Dedifferentiated amniotic fluid mesenchymal stem cell (primary cell): ENCODE results near the gene PIK3AP1.

ENCODE experiments used
- DNase-seq: peaks from one replicate; pipeline ENCODE4 v3.0.0-alpha.2; 2016; ENCODE audit errors: extremely low spot score

Gene PIK3AP1

DNA sequence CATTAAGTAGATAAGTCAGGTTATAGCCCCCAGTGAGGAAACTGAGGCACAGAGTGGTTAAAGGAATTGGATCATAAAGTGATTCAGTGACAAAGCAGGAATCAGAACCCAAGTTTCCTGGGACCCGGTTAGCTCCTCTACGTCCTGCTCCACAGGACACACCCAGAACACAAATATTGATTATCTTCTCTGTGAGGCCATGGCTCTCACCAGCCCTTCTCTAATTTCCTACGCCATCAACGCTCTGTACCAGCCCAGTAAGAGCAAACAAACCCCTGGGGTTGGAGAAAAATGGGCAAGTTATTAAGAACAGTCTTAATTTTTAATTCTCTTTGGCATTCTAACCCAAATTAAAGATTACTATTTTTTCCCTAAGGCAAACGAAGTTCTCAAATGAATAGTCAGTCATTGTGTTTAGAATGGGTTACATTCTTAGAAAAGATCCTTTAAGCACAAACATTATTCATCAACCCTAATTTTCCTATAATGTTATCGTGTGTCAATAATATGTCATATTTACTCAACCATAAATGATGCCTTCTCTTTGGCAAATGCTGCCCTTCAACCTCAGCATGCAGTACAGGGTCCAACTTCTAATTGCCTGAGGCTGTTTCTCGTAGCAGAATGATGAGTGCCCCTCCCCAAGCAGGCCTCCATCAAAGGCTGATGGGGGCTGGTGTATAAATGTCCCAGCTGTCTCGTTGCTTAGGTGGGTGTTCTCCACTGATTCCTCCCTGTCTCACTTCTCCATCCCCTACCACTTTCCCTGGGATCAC lies 108.1 kb downstream of the PIK3AP1 start:
- no peak for DNase-seq

DNA sequence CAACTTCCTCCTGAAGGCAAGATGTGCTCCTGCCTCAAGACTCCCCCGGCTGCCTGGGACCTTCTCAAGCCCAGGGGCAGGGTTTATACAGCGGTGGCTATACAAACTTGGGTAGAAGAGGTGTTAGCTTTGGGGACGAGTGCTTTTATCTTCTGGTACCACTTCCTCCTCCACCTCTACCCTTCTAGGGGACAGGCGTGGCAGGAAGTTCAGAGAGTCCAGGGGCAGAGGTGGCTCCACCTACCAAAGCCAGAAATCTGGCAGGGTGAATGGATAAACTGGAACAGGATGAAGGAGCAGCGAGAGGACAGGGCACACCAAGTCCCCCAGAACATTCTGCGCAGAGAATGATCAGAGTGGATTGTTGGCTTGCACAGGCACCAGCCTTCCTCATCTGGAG lies 109.5 kb downstream of the PIK3AP1 start:
- DNase-seq, result no peak

DNA sequence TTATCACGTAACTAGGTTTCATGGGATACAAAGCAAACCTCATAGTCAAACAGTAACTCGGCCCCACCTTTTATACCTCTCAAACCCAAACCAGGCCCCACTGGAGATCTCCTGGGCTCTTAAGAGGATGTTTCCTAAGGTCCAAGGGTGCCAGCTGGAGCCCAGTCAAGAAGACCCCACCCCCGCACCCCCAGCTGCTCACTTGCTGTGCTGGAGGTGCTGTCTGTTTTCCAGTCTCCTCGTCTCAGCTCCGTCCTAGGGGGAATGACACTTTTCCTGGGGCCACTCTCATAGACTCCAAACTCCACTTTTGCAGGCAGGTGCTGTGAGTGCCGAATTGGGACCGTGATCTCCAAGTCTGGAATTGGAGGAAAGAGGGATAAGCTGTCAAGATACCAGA lies 110.8 kb downstream of the PIK3AP1 start:
- no peak for DNase-seq

DNA sequence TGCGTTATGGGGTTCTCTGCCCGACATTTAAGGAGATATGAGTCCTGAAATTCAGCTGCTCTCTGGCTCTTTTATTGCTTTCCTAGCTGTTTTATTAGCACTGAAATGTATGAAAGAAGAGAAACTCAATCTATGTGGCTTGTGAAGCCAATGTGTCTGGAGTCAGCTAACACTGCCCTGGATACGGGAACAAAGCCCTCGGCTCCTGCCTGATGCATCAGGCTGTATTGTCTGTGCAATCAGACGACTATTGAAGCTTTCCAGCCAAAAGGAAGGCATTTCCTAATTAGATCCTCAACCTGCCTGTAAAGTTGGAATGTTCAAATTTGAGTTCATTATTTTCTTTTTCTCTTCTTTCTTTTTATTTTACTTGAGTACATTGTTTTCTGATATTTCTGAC lies 111.5 kb downstream of the PIK3AP1 start:
- no peak for DNase-seq

DNA sequence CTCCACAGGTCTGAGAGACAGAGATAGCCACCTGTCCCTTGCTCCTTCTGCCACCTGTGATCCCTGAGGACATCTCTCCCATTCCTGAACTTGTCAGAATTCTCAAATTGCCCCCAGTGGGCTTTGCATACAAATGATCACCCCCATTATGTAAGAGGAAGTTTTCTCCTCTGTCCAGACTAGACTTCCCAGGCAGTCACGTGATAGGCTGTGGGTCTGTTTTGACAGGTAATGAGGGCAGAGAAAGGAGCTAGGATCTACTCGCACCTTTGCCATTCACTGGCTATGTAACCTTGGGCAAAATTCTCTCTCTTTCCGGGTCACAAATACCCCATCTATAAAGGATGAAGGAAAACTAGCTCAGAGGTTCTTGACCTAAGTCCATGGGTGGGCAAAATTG lies 112.1 kb downstream of the PIK3AP1 start:
- DNase-seq, result no peak

DNA sequence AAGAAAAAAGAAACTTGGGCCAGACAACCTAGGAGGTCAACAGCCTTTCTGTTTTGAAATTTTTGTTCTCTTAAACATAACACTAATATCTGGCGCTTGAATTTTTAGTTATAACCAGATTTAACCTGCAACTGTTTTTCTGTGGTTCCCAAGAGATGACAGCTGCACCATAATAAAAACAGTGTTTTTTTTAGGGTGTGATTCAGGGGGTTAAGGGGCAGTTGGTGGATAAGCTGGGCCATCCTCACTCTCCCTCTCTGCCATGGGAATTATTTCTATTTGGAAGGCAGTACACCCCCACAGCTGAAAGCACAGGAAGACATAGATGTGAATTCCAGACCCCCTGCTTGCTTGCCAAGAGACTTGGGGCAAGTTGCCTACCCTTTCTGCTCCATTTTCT lies 113.4 kb downstream of the PIK3AP1 start:
- no peak for DNase-seq

DNA sequence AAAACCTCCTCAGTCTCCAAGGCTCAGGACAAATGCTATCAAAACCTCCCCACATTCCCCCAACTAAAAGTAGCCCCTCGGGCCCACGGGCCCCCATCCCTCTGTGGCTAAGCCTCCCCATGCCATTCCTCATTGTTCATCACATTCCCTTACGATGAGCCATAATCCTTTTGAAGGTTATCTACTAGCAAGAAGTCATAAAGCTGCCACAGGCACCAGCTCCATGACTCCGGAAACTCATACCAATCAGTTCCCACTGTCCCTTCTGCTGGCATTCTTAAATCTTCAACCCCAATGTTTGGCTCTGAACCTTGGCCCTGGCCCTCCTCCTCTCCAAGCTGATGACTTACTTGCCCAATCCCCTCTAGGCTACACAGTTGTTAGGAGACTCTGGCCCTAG lies 114.1 kb downstream of the PIK3AP1 start:
- DNase-seq, result no peak

DNA sequence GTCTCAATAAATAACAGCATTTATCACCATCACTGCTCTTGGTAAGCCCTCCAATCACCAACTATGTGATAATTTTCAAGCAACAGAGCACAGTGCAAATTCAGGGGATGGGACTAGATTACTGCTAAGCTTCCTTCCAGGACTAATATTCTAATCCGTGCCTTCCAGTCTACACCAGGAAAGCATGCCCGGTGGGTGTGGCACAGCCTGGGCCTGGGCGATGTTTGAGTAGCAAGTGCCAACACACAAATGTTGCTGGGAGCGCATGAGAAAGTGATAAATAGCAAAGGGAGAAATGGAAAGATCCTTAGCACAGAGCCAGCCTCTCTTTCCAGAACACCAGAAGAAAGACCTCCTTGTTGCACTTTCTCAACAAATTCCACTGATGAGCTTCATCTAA lies 120.0 kb downstream of the PIK3AP1 start:
- DNase-seq, result no peak

DNA sequence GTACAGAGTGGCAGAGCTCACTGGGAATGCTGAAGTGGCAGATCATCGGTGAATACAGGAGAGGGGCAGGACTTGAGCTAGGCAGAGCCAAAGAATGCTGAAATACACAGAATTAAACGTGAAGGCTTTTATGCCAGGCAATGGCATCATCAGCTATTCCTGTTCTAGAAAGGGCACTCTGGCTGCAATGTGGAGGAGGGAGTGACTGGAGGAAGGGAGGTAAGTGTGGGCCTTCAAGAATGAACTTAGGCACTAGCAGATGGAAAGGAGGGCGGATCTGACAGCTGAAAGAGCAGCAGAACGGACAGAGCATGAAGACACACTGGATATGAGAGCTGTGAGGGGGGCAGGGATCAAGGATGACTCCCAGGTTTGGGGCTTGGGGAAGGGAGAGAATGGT lies 121.5 kb downstream of the PIK3AP1 start:
- no peak for DNase-seq

DNA sequence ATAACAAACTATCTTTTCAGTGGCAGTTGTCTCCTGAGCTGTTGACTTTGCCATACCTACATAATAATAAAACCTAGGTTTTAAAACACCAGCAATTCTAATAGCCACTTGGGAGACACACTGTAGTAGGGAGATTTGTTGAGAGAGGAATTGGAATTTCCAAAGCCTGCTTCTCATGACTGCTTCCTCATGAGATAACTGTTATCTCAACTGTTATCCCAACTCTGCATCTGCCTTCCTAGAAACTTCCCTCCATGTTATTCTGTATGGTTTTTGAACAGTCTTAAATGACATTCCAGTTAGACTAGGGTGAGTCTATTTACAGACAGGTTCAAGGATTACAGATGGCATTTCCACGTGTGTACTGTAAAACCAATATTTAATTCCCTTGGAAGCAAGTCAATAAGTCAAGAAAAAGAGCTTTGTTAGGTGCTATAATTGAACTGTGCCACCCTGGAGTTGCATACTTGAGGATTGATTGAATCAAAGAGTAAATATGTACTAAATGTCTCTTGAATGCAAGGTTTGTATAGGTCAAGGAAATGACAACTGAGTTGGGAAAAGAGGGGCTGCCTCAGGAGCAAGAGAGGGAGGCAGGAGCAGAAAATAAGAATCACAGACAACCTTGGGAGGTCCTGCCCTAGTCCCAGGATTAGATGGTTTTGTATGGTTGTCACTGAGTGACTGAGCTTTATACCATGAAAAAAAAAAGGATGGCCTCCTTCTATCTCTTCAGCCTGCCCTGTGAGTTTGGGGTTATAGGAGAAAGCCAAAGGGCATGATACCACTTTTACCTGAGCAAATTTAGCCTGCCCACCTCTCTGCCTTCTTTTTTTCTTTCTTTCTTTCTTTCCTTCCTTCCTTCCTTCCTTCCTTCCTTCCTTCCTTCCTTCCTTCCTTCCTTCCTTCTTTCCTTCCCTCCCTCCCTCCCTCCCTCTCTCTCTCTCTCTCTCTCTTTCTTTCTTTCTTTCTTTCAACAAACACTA lies 123.6 kb downstream of the PIK3AP1 start:
- no peak for DNase-seq

DNA sequence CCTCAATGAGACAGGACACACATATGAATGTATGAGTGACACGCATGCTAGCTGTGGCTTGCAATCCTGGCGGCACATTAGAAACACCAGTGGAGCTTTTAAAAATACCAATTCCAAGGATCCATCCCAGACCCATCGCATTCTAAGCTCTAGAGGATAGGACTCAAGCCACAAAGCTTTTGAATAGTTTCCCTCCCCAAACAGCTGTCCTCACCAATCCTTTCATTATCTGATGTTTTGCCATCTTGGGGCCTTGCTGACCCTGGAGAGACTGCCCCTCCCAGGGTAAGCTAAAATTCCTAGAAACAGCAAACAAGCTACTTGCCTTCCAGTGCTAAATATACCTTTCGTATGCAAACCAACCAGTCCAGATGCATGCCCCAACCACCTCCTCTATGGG lies 124.6 kb downstream of the PIK3AP1 start:
- no peak for DNase-seq

DNA sequence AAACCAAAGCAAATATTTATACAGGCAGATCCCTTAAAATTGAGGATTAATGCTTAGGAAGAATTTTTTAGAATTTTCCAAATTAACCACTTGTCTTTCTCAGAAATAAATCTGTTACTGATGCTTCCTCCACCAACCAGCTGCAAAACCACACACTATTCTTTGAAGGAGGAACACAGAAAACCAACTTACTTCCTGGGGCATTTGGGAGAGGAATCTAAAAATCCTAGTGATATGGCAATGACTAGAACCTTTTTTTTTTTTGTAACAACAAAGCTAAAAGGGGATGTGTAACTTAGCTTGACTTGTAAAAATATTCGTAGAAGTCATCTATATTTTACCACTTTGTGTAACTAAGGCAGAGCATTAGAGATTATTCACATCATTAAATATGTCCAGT lies 128.4 kb downstream of the PIK3AP1 start:
- DNase-seq, result no peak

DNA sequence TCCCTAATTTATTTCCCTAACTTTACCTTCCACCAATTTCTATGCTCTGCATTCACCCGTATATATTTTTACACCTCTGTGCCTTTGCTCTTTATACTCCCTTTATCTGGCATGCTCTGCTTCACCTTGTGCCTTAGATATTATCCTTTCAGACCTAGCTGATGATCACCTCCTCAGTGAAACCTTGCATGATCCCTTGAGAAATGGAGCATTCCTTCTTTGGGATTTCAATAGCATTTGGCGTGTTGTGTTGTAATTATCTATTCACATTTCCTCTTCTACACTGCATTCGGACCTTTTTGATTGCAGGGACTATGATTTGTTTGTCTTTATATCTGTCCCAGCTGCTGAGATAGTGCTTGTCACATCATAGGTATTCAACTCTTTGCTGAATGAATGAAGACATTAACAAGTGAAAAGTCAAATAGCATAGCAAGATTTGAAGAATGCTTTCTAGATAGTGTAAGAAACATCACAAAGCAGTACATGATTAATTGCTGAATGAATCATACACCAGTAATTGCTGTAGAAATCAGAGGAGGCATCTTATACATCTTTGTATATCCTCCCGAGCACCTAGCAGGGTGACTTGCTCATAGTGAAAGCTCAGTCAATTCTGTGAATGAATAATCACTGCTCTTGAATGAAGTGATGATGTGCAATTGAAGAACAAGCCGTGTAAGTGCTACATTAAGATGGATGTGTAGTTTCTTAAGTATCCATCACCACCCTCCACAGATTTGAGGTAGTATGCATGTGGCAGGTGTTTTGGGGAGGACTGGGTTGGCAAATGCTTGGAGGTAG lies 131.5 kb downstream of the PIK3AP1 start:
- no peak for DNase-seq

DNA sequence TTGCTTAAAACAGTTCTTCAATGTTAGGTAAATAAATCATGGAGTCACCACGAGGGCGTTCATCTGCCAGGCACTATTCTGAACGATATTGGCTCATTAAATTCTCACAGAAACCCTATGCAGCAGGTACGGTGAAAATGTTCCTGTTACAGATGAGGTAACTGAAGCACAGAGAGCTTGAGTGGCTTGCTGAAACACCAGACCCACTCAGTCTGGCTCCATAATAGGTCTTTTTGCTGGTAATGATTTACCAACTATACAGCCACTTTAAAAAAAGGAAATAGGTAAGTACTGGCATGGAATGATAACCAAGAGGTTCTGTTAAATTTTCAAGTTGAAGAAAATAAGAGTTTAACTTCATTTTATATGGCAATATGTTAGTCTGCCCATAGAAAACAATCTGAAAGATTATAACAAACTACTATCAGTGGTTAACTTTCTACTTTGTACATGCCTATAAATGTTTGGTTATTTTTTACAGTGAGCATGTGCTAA lies 132.2 kb downstream of the PIK3AP1 start:
- DNase-seq, result no peak

DNA sequence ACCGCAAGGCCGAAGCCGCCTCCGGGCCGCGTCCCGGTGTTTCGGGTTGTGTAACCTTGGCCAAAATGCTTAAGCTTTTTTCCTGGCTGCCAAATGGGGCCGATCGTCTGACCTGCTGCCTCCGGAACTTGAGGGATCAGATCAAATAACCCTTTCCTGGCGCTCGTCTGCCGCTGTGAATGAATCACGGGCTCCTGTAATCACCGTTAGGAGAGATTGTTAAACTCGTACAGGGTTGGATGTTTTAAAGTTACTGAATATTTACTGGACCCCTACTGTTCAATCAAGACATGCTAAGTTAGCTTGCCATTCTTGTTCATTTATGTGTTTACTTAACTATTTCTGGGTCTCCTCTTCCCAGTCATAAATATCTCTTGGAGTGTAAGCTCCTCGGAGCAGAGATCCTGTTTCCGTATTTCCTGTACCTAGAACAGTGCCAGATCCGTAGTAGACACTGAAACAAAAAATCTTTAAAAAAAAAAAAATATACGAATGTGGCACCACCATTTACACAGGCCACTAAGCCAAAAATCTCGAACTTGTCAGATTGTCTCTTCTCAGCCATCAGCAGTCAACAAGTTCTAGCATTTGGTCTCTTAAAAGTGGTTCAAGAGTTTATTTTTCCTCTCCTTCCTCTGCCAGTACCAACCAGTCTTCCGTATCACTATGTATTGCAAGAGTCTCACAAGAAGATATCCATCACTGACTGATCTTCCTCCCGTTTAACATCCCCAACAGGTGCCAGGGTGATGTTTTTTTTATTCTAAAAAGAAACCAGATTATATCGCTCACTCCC lies 132.9 kb downstream of the PIK3AP1 start:
- peak; percentile 80 for DNase-seq

DNA sequence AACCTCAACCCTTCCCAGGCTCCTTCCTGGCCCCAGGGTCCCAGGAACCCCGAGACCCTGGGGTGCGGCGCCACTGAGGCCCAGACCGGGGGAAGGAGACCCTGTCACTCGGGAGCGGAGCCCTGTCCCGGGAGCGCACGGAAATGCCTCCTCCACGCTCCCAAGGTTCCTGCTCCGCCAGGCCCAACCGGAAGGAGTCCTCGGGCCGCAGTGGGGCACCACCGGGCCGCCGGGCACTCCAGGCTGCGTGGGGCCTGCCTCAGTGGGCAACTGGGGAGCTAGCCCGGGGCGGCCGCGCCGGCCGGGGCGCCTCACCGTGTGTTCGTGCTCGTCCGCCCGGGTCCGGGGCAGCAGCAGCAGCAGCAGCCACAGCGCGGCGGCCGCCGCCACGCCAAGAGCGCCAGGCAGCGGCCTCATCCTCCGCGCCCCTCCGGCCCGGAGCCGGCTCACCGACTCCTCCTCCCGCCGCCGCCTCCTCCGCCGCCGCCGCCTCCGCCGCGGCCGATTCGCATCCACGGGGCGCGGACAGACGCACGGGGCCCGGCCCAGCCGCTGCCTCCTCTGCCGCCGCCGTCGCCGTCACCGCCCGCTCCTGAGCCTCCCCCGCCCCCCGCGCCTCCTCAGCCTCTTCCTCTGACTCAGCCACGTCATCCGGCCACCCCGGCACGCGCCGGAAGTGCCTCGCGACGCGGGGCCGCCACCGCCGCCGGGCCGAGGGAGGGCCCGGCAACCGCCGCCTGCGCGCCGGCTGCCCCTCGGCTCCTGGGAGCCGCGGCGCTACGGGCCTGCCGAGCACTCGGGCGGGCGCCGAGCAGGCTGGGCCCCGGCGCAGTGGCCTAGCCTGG lies 133.7 kb downstream of the PIK3AP1 start, which contains the start of gene TM9SF3:
TM9SF3 (minus strand) TSS at position 594 of the 845 bp plus-strand sequence; CDS start at position 417, 177 bp downstream.
- peak; percentile 92 for DNase-seq

DNA sequence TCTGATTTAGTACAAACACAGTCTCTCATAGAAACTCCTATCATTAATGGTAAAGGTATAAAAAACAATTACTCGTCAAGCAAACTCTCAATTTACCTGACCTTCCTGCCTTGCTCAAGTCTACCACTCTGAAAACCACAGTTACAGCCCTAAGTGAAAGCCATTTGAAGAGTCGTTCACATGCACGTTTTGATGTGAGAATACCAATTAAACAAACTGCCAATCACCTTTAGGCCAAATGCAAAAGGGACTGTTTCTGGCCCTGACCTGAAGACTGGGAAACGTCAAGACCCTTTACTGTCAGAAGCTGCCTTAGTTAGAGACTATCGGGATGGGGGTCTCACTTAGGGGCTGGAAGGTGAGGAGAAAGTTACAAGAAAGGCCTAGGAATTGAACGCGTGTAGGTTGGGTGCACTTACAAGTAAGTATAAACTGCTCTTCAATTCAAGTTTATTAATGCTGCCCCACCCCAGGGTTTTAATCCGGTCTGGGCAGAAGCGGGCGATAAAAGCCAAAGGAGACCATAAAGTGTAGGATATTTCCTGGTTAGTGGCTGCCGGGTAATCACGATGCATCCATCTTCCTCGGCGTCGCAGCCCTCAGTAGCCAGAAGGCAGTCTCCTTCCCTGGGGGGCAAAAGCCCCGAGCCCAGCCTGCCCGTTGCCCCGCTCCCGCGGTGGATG lies 134.4 kb downstream of the PIK3AP1 start:
- no peak for DNase-seq

DNA sequence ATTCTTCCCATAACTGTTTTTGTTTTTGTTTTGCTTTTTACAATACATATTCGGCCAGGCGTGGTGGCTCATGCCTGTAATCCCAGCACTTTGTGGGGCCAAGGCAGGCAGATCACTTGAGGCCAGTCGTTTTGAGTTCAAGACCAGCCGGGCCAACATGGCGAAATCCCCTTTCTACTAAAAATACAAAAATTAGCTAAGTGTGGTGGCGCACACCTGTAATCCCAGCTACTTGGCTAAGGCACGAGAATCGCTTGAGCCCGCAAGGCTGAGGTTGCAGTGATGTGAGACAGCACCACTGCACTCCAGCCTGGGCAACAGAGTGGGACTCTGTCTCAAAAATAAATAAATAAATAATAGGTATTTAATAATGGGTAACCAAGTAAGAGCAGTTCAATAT lies 135.8 kb downstream of the PIK3AP1 start:
- no peak for DNase-seq

DNA sequence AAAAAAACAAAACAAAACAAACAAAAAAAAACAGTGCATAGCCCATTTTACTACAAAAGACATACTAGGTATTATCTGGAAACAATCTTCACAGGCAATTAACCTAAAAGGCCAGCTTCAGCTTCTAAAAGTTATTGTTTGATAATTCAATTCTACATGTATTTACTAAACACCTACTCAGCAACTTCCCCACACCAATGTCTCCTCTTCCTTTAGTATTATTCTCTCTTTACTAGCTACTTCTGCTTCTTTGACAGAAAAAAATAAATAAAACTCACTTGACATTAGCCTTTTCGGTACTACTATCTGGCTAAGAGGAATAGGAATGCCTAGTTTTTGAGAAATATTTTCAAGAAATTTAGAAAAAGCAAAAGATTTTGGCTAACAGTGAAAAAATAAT lies 136.3 kb downstream of the PIK3AP1 start:
- DNase-seq, result no peak
